ENCODE measurements around the gene SSNA1.
"Not testable (repeated sequence)": the region's sequence is repeated elsewhere in the genome, so short reads cannot be mapped to it uniquely, and the experiment has no call there.

The SSNA1 gene

DNA sequence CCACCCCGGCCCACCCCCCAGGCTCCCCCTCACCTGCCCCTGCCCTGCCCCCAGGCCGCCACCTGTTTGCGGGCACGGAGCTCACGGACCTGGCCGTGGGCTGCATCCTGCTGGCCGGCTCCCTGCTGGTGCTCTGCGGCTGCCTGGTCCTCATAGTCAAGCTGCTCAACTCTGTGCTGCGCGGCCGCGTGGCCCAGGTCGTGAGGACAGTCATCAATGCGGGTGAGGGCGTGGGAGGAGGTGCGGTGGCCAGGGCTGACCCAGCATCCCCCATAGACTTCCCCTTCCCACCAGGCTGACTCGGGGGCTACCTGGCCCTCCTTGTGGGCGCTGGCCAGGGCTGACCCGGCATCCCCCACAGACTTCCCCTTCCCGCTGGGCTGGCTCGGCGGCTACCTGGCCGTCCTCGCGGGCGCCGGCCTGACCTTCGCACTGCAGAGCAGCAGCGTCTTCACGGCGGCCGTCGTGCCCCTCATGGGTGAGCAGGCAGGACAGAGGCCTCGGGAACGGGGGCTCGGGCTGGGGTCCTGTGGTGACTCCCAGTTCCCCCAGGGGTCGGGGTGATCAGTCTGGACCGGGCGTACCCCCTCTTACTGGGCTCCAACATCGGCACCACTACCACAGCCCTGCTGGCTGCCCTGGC, 45.7 kb downstream of the SSNA1 start:
- no peak for DNase-seq

- DNase-seq: no peak
These were observed 46.4 kb downstream of the SSNA1 start for GRCh38 chr9:137234758-137235423.

DNA sequence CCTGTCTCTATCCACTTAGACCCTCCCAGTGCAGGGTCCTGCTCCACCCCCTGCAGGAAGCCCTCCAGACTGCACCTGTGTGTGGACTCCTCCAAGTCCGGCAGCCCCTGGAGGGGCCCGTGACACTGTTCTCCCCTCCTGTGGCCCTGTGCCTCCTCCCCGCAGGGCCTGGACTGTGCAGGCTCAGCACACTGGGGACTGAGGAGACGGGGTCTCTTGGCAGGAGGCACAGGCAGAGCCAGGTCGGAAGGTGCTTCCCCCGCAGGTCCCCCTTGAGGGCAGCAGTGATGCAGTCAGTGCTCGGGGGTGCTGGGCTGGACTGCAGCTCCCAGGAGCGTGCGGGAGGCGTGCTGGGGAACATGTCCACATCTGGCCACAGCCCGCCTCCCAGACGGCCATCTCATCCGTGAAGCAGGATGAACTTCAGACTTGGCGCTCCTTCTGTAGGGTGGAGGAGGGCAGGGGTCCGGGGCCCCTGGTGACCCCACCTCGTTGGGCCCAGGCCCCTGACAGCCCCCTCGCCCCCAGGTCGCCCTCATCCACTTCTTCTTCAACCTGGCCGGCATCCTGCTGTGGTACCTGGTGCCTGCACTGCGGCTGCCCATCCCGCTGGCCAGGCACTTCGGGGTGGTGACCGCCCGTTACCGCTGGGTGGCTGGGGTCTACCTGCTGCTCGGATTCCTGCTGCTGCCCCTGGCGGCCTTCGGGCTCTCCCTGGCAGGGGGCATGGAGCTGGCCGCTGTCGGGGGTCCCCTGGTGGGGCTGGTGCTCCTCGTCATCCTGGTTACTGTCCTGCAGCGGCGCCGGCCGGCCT, 47.2 kb downstream of the SSNA1 start:
- DNase-seq: no peak

GRCh38 chr9:137236238-137236935, 47.9 kb downstream of the SSNA1 start:
- peak; percentile 94 for DNase-seq

DNA sequence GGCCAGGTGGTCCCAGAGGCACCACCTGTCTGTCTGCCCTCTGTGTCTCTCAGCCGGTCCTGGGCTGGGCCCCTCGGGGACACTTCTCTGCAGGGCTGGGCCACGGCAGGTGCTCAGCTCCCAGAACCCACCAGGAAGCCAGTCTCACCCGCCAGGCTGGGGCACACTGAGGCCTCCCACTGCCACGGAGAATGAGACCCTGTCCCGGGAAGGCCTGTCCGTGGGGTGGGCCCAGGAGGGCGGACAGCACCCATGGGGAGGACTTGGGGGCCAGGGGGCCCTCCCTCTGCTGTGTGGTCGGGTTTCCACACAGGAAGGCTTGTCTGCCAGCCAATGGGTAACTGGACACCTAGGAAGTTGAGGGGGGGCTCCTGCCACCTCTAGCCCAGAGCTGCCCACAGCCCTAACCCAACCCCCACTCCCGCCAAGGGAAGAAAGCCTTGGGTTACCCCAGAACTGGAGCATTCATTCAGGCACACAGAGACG, 48.5 kb downstream of the SSNA1 start:
- no peak for DNase-seq

DNA sequence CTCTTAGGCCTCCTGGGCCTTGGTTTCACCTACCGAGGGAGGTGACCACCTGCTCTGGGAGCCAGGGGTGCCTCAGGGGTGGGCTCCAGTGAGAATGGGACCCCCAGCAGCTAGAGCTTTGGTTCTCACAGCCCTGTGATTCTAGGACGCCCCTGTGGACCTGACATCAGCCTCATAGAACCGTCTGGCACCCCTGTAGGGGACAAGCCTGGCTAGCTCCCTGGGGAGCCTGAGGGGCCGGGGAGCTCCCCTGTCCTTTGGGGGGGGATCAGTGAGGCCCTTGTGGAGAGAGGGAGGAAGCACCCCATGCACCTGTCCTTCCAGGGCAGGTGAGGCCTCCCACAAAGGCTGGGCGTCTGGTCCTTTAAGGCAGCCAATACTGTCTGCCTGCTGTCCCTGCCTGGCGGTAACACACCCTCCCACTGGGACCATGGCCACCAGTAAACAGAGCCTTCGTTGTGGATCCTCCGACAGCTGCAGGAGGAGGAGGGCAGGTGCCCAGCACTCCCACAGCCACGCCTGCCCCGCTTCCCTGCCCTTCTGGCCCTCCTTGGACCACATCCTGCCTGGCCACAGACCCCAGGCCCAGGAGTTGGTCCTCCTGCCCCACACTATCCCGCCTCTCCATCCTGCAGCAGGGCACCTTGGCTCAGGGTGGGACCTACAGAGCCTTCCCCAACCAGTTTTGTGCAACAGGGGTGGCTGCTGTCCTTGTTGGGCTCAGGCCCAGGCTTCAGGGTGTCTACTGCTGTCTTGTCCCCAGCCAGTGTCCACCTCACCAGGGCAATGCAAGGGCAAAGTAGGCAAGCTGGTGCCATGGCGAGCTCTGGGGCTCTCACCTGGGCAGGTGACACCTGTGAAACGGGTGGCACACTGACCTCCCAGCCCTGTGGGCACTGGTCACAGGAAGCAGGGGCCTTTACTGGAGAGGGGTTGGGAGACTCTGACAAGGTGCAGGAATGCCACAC, 49.6 kb downstream of the SSNA1 start:
- no peak for DNase-seq

- not testable (repeated sequence) for DNase-seq
These were observed 51.2 kb downstream of the SSNA1 start for GRCh38 chr9:137239541-137240200.

Data from activated T-cell treated with anti-CD3 and anti-CD28 coated beads, Interleukin-2, amount 50 U/mL, for 1 hour (primary cell).